Fibroblast of lung (primary cell): ENCODE results near the gene LITAF.

Source experiments
- EZH2 ChIP-seq: IDR thresholded peaks from 2 replicates; pipeline ENCODE4 v1.5.1; 2012; ENCODE audit warnings: low read length, control low read depth, mild to moderate bottlenecking; ENCODE audit errors: missing control alignments
- TF ChIP-seq, protein P1 (sequence below), 2 donors: IDR thresholded peaks in 1 of 2; conservative IDR thresholded peaks in 1 of 2; 1 replicate in 1 of 2; 2 replicates in 1 of 2; pipeline ENCODE4 v1.5.1; 2011 to 2012; ENCODE audit warnings: low read length in 2 of 2, control low read depth in 1 of 2, inconsistent platforms in 1 of 2, low read depth in 1 of 2, mild to moderate bottlenecking in 1 of 2

DNA sequence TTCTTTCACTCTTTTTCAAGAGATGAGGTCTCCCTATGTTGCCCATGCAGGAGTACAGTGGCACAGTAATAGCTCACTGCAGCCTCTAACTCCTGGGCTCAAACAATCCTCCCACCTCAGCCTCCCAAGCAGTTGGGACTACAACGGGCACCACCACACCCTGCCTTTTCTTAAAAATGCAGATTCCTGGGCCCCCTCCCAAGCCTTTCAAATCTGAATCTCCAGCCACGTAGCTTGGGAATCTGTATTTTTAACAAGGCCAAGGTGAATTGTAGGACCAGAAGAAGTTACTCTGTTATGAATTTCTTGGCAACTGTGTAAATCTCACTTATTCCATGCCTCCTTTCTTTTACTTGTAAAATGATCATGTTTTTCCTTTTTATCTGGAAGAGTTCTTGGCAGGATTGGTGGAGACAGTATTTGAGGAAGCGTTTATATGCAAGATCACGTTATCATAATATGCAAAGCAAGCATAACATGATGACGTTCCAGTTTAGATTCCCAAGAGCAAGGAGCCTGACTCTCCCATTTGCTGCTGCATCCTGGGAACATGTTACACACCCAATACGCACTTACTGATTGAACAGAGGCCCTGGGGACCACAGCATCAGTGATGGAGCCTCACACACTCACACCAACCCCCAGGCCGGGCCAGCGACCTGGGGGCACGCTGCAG, 44.5 kb downstream of the LITAF start:
- TF ChIP-seq, protein P1, sequence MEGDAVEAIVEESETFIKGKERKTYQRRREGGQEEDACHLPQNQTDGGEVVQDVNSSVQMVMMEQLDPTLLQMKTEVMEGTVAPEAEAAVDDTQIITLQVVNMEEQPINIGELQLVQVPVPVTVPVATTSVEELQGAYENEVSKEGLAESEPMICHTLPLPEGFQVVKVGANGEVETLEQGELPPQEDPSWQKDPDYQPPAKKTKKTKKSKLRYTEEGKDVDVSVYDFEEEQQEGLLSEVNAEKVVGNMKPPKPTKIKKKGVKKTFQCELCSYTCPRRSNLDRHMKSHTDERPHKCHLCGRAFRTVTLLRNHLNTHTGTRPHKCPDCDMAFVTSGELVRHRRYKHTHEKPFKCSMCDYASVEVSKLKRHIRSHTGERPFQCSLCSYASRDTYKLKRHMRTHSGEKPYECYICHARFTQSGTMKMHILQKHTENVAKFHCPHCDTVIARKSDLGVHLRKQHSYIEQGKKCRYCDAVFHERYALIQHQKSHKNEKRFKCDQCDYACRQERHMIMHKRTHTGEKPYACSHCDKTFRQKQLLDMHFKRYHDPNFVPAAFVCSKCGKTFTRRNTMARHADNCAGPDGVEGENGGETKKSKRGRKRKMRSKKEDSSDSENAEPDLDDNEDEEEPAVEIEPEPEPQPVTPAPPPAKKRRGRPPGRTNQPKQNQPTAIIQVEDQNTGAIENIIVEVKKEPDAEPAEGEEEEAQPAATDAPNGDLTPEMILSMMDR (conservative IDR thresholded peaks at IDR 0.05 in 1 of 2, IDR thresholded peaks at IDR 0.05 in 1 of 2; ENCODE audit: low read depth in 1 of 2, low read length in 2 of 2), result no peak
- no peak for TF ChIP-seq EZH2
